ENCODE results near the gene CSNK1E.

DNA sequence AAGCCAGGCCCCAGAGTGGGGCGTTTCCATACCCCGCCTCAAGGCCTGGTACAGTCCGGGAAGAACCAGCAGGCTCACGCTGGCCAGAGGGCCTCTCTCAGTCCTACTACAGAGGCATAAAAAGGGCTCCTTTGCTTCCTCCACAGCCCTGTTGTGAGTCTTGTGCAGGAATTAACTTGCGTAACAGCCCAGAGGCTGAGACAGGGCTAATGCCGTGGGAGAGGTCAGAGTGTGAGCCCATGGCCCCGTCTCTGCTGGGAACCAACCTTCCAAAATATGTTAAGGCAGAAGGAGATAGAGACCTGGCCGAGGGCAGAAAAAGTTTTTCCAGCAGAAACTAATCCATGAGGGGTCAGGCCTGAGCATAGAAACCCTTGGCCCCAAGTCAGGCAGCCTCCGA lies 24.5 kb downstream of the CSNK1E start:
- TF ChIP-seq, protein P1, sequence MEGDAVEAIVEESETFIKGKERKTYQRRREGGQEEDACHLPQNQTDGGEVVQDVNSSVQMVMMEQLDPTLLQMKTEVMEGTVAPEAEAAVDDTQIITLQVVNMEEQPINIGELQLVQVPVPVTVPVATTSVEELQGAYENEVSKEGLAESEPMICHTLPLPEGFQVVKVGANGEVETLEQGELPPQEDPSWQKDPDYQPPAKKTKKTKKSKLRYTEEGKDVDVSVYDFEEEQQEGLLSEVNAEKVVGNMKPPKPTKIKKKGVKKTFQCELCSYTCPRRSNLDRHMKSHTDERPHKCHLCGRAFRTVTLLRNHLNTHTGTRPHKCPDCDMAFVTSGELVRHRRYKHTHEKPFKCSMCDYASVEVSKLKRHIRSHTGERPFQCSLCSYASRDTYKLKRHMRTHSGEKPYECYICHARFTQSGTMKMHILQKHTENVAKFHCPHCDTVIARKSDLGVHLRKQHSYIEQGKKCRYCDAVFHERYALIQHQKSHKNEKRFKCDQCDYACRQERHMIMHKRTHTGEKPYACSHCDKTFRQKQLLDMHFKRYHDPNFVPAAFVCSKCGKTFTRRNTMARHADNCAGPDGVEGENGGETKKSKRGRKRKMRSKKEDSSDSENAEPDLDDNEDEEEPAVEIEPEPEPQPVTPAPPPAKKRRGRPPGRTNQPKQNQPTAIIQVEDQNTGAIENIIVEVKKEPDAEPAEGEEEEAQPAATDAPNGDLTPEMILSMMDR (conservative IDR thresholded peaks at IDR 0.05; ENCODE audit: low read length): no peak
- no peak for TF ChIP-seq EZH2phosphoT487 (IDR thresholded peaks at IDR 0.05; ENCODE audit: borderline replicate concordance)

All from Loucy (cell line).